ENCODE data around the gene POLR2B.
"Not testable (repeated sequence)": the region's sequence is repeated elsewhere in the genome, so short reads cannot be mapped to it uniquely, and the experiment has no call there.

Gene POLR2B

GRCh38 chr4:56986952-56987351, 8.3 kb downstream of the POLR2B start:
- no peak for DNase-seq (ENCODE audit: low read depth)

DNA sequence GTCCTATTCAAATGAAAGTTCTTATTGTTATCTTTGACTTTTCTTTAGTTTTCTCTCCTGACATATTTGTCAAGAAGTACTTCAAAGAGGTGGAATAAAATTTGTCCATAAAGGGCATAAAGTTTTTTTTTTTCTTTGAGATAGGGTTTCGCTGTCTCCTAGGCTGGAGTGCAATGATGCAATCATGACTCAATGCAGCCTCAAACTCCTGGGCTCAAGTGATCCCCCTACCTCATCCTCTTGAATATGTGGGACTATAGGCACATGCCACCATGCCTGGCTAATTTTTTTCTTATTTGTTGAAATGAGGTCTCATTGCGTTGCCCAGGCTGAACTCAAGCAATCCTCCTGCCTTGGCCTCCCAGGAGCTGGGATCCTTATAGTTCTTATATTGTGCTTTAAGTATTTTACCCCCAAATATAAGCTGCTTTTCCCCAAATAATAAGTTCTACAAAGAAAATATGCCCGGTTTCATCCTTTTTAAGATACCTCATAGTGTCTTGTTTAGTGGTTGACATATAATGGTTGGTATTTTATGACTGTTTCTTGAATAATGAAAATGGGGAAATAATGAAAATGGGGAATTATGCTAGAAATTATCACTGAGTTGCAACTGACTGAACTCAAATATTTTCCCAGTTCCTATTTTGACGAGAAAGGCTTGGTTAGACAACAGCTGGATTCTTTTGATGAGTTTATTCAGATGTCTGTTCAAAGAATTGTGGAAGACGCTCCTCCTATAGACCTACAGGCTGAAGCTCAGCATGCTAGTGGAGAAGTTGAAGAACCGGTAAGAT, 11.6 kb downstream of the POLR2B start:
- no peak for DNase-seq (ENCODE audit: low read depth)

GRCh38 chr4:56995525-56995924, 16.8 kb downstream of the POLR2B start:
- no peak for DNase-seq (ENCODE audit: low read depth)

DNA sequence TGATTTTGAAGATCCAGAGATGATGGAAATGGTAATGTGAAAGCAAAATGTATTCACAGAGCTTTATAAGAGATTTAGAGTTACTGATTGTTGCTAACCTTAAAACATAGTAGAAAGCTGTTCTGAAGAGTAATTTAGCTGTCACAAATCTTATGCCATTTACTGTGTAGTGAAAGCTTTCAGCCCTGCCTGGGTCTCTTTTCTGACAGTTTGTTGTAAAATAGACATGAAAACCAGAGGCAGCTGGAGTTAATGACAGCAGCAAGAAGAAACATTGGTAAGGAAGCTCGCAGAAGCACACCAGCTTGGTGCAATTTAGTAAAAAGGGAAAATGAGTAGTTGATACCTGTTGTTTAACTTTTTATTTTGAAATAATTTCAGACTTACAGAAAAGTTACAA, 21.1 kb downstream of the POLR2B start:
- no peak for DNase-seq (ENCODE audit: low read depth)

- no peak for DNase-seq (ENCODE audit: low read depth)
These were observed 34.9 kb downstream of the POLR2B start for GRCh38 chr4:57013543-57014120.

GRCh38 chr4:57018980-57019379, 40.3 kb downstream of the POLR2B start:
- DNase-seq (ENCODE audit: low read depth), result no peak

- no peak for DNase-seq (ENCODE audit: low read depth)
These were observed 41.9 kb downstream of the POLR2B start for GRCh38 chr4:57020467-57021101.

DNA sequence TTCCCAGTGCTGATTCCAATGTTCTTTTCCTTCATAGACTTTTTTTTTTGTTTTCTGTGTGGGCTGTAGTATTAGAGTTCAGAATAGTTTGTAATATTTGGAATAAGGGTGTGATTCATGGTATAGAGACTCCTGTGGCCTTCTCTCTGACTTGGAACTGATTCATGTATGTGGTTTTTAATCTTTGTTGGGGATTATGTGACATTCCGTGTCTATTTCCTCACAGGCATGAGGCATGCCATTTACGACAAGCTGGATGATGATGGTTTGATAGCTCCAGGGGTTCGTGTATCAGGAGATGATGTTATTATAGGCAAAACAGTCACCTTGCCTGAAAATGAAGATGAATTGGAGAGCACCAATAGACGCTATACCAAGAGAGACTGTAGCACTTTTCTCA, 44.4 kb downstream of the POLR2B start:
- no peak for DNase-seq (ENCODE audit: low read depth)

DNA sequence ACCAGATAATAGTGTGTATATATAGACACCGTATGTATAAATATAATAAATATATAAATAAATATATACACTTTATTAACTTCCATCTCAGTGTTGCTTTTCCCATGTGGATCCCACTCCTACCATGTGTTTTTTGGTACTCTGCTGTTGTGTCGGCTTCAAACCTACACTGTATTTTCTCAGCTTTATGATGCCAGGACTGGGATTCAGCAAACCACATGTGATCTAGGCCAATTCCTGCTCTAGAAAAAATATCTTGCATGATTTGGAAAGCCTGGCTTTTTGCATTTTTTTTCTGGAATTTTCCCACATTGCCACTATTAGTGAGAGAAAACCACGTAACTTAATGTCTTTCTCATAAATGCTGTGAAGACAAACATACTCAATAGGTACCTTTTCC, 55.8 kb downstream of the POLR2B start:
- DNase-seq (ENCODE audit: low read depth), result no peak

GRCh38 chr4:57037982-57038604, 59.4 kb downstream of the POLR2B start:
- peak; percentile 10 for DNase-seq (ENCODE audit: low read depth)

DNA sequence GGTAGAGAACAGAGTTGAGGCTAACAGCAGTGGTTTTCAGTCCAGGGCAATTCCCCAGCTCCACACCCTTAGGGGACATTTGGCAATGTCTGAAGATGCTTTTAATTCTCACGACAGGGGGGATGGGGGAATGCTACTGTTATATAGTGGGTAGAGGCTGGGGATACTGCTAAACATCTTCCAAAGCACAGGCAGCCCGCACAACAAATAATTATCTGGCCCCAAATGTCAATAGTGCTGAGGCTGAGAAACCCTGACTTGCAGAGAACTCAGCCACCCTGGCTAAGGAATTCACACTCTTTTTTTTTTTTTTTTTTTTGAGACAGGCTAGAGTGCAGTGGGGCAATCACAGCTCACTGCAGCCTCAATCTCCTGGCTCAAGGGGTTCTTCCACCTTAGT, 60.6 kb downstream of the POLR2B start:
- no peak for DNase-seq (ENCODE audit: low read depth)

DNA sequence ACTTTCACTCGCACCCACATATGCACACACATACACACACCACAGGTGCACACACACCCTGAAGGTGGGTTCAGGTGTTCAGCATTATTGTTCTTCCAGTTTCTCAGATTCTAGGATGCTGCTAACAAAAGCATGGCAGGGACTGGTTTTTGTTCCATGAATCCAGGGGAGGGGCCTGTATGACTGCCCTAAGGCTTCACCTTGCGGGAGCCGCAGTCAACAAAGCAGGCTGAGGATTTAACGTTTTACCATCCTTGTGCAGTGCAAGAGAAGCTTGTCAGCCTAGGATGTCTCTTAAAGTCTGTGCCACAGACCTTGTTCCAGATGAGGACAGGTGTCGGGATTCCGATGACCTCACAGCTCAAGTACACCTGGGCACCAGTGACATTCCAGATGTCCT, 61.8 kb downstream of the POLR2B start:
- DNase-seq (ENCODE audit: low read depth), result no peak

DNA sequence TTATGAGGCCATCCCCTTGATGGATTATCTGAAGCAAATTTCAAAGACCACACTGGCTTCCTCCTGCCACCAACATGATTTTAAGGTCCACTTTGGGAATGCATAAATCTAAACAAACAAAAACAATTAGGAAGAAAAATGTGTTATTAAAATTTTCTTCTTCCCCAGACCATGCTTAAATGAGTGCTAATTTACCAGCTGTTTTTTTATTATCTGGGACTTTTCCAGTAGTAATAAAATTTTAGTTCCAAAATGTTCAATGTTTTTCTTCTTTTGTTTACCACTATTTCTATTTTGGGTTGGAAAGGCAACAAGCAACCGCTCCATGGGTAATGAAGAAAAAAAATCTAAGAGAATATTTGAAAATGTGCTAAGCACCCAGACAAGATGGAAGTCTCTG, 62.3 kb downstream of the POLR2B start:
- DNase-seq (ENCODE audit: low read depth), result no peak

GRCh38 chr4:57042711-57043169, 64.0 kb downstream of the POLR2B start:
- no peak for DNase-seq (ENCODE audit: low read depth)

DNA sequence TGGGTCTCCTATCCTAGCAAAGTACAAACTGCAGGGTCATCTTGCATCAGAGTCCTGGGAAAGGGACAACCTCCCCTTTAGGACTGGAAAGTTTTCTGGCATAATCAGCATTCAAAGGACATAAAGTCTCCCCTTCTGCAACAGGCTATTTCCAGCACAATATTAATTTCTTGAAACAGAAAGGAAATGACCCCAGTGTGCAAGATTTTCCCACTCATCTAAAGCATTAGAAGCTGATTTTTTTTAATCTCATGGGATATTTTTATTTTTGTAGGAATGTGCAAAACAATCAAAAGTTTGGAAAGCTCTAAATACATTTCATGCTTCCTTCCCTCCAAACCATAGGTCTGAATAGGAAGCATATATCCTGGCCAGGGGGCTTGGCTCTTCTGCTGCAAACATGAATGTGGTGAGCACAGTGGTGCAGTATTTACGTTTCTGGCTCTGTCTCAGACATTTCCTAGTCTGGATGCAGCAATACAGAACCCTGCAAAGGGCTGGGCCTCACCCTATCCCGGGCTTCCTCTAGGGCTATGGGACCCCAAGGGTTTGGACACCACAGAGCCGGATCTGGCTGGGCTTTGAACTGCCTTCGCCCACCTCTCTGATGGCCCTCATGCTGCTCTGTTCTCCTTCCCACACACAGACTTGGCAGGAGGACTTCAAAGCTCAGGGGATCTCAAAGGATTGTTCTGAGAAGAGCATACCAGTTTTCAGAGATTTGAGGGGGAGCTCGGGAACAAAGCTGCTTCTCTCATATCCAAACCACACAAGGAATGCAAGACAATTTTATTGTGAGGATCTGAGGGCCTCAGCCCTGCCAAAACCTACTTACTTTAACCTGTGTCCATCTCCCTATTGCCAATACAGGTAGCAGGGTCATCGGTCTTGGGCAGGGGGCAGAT, 64.9 kb downstream of the POLR2B start:
- no peak for DNase-seq (ENCODE audit: low read depth)

DNA sequence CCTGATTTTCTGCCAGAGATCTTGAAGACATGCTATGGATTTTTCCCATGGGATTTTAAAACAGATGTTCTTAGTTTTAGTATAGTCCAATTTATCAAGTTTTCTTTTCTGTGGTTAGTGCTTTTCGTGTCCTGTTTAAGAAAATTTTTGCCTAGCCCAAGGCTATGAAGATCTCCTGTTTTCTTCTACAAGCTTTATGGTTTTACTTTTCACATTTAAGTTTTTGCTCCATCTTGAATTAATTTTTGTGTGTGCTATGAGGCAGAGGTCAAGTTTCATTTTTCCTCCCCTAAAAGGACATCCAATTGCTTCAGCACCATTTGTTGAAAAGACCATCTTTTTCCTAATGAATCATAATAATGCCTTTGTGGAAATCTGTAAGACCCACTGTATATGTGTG, 65.6 kb downstream of the POLR2B start:
- DNase-seq (ENCODE audit: low read depth), result no peak

- no peak for DNase-seq (ENCODE audit: low read depth)
These were observed 66.3 kb downstream of the POLR2B start for GRCh38 chr4:57044996-57045395.

DNA sequence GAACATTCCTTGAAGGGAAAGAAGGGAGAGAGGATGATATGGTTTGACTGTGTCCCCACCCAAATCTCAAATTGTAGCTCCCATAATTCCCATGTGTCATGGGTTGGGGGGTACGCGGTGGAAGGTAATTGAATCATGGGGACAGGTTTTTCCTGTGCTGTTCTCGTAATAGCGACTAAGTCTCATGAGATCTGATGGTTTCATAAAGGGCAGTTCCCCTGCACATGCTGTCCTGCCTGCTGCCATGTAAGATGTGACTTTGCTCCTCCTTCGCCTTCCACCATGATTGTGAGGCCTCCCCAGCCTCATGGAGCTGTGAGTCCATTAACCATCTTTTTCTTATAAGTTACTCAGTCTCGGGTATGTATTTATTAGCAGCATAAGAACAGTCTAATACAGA, 68.3 kb downstream of the POLR2B start:
- DNase-seq (ENCODE audit: low read depth), result not testable (repeated sequence)

- DNase-seq (ENCODE audit: low read depth), result no peak
These were observed 70.1 kb downstream of the POLR2B start for GRCh38 chr4:57048590-57049304.

GRCh38 chr4:57051095-57051494, 72.4 kb downstream of the POLR2B start:
- no peak for DNase-seq (ENCODE audit: low read depth)

GRCh38 chr4:57051524-57051923, 72.8 kb downstream of the POLR2B start:
- DNase-seq (ENCODE audit: low read depth), result no peak
